ENCODE results near the gene CNTD1. TPM values are rescaled to one million over a fixed set of nuclear protein-coding genes. Genes with fewer than 3 reads are reported as not detected.

CNTD1 gene
- total RNA-seq, 2 donors from 2014 or later: not detected

- Mint-ChIP-seq H3K4me3 (no peak overlapping the region), H3K36me3 (peaks cover 32% of the 10 kb centered on the region), H3K4me1 (ENCODE audit: low read depth in 2 of 2) (peaks cover 19 to 26% of the 10 kb centered on the region in 2 donors), H3K27ac (no peak overlapping the region), H3K27me3 (no peaks in the 10 kb centered on the region), H3K9me3 (no peaks in the 10 kb centered on the region)
- ATAC-seq (no peak), DNase-seq (ENCODE audit: low spot score) (no peak)
Measured at GRCh38 chr17:42841975-42842685, 43.5 kb downstream of the CNTD1 start.

GRCh38 chr17:42843358-42843934 is 44.8 kb downstream of the CNTD1 start:
- Mint-ChIP-seq H3K27ac (no peak overlapping the region), H3K4me3 (no peak overlapping the region), H3K9me3 (no peaks in the 10 kb centered on the region), H3K27me3 (no peaks in the 10 kb centered on the region), H3K36me3 (peaks cover 27% of the 10 kb centered on the region), H3K4me1 (ENCODE audit: low read depth in 2 of 2) (peaks cover 19 to 24% of the 10 kb centered on the region in 2 donors)
- ATAC-seq (no peak), DNase-seq (ENCODE audit: low spot score) (no peak)

- Mint-ChIP-seq H3K27ac (peak within 1 kb of the TSS in 1 of 2 donors; percentile 82), H3K36me3 (peaks cover 20% of the 10 kb centered on the region), H3K27me3 (no peaks in the 10 kb centered on the region), H3K9me3 (no peaks in the 10 kb centered on the region), H3K4me1 (ENCODE audit: low read depth in 2 of 2) (peaks cover 19 to 24% of the 10 kb centered on the region in 2 donors), H3K4me3 (no peak within 1 kb of the TSS)
- no peak for ATAC-seq
- no peak for DNase-seq (ENCODE audit: low spot score)
Measured at GRCh38 chr17:42844271-42844670, 45.6 kb downstream of the CNTD1 start, which contains the start of gene AOC2. TSS of gene AOC2 (plus strand) at chr17:42844580. CDS start at chr17:42844627, 47 bp downstream.

GRCh38 chr17:42844761-42845555 is 46.3 kb downstream of the CNTD1 start:
- Mint-ChIP-seq H3K4me1 (ENCODE audit: low read depth in 2 of 2) (peaks cover 19 to 24% of the 10 kb centered on the region in 2 donors), H3K27ac (peak overlapping the region in 1 of 2 donors; percentile 82), H3K9me3 (no peaks in the 10 kb centered on the region), H3K4me3 (no peak overlapping the region), H3K27me3 (no peaks in the 10 kb centered on the region), H3K36me3 (peaks cover 17% of the 10 kb centered on the region)
- ATAC-seq: no peak
- no peak for DNase-seq (ENCODE audit: low spot score)

GRCh38 chr17:42845556-42845917 is 46.9 kb downstream of the CNTD1 start:
- Mint-ChIP-seq H3K4me3 (no peak overlapping the region), H3K27me3 (peaks cover 0 to 4% of the 10 kb centered on the region in 2 donors), H3K9me3 (no peaks in the 10 kb centered on the region), H3K27ac (peak overlapping the region; percentile 64 to 82), H3K36me3 (peaks cover 17% of the 10 kb centered on the region), H3K4me1 (ENCODE audit: low read depth in 2 of 2) (peaks cover 19 to 24% of the 10 kb centered on the region in 2 donors)
- DNase-seq (ENCODE audit: low spot score): no peak
- no peak for ATAC-seq

- DNase-seq (ENCODE audit: low spot score): peak; percentile 79
Measured at GRCh38 chr17:42845918-42846593, 47.4 kb downstream of the CNTD1 start.

GRCh38 chr17:42846594-42847280 is 48.1 kb downstream of the CNTD1 start:
- Mint-ChIP-seq H3K9me3 (no peaks in the 10 kb centered on the region), H3K27ac (peak overlapping the region; percentile 64 to 82), H3K4me3 (no peak overlapping the region), H3K36me3 (peaks cover 16% of the 10 kb centered on the region), H3K4me1 (ENCODE audit: low read depth in 2 of 2) (peaks cover 19 to 24% of the 10 kb centered on the region in 2 donors), H3K27me3 (peaks cover 0 to 4% of the 10 kb centered on the region in 2 donors)
- ATAC-seq: no peak
- DNase-seq (ENCODE audit: low spot score): no peak

More at GRCh38 chr17:42845918-42846593, 47.4 kb downstream of the CNTD1 start:
- peaks cover 17% of the 10 kb centered on the region for H3K36me3 Mint-ChIP-seq
- peaks cover 0 to 4% of the 10 kb centered on the region in 2 donors for H3K27me3 Mint-ChIP-seq
- H3K27ac Mint-ChIP-seq: peak overlapping the region; percentile 64 to 82
- H3K4me1 Mint-ChIP-seq (ENCODE audit: low read depth in 2 of 2): peaks cover 19 to 24% of the 10 kb centered on the region in 2 donors
- H3K4me3 Mint-ChIP-seq: peak overlapping the region; percentile 51
- peak; percentile 85 to 93 for ATAC-seq
- no peaks in the 10 kb centered on the region for H3K9me3 Mint-ChIP-seq

GRCh38 chr17:42848093-42848492 is 49.4 kb downstream of the CNTD1 start:
- Mint-ChIP-seq H3K4me1 (ENCODE audit: low read depth in 2 of 2) (peaks cover 14 to 24% of the 10 kb centered on the region in 2 donors), H3K27me3 (peaks cover 0 to 4% of the 10 kb centered on the region in 2 donors), H3K36me3 (peaks cover 3% of the 10 kb centered on the region), H3K4me3 (no peak overlapping the region), H3K27ac (no peak overlapping the region), H3K9me3 (no peaks in the 10 kb centered on the region)
- no peak for ATAC-seq
- no peak for DNase-seq (ENCODE audit: low spot score)

- H3K4me1 Mint-ChIP-seq (ENCODE audit: low read depth in 2 of 2): peaks cover 14 to 24% of the 10 kb centered on the region in 2 donors
- no peak overlapping the region for H3K27ac Mint-ChIP-seq
- H3K4me3 Mint-ChIP-seq: no peak overlapping the region
- ATAC-seq (no peak), DNase-seq (ENCODE audit: low spot score) (no peak)
- no peaks in the 10 kb centered on the region for H3K9me3 Mint-ChIP-seq
- H3K36me3 Mint-ChIP-seq: no peaks in the 10 kb centered on the region
- H3K27me3 Mint-ChIP-seq: peaks cover 0 to 8% of the 10 kb centered on the region in 2 donors
Measured at GRCh38 chr17:42849031-42849430, 50.4 kb downstream of the CNTD1 start.

- Mint-ChIP-seq H3K36me3 (no peaks in the 10 kb centered on the region), H3K27me3 (peaks cover 0 to 9% of the 10 kb centered on the region in 2 donors), H3K4me3 (no peak overlapping the region), H3K4me1 (ENCODE audit: low read depth in 2 of 2) (peaks cover 14 to 22% of the 10 kb centered on the region in 2 donors), H3K27ac (no peak overlapping the region), H3K9me3 (no peaks in the 10 kb centered on the region)
- DNase-seq (ENCODE audit: low spot score) (no peak), ATAC-seq (no peak)
Measured at GRCh38 chr17:42849451-42850181, 51.0 kb downstream of the CNTD1 start.

- H3K4me3 Mint-ChIP-seq: no peak within 1 kb of the TSS
- no peaks in the 10 kb centered on the region for H3K9me3 Mint-ChIP-seq
- DNase-seq (ENCODE audit: low spot score) (no peak), ATAC-seq (no peak)
- H3K4me1 Mint-ChIP-seq (ENCODE audit: low read depth in 2 of 2): peaks cover 6 to 13% of the 10 kb centered on the region in 2 donors
- peaks cover 0 to 9% of the 10 kb centered on the region in 2 donors for H3K27me3 Mint-ChIP-seq
- H3K27ac Mint-ChIP-seq: no peak within 1 kb of the TSS
- H3K36me3 Mint-ChIP-seq: no peaks in the 10 kb centered on the region
Measured at GRCh38 chr17:42850954-42851353, 52.3 kb downstream of the CNTD1 start, which contains the start of gene AOC3. TSS of gene AOC3 (plus strand) at chr17:42851199. CDS start at chr17:42851344, 145 bp downstream.
